Measurements from ENCODE around the gene STK33.
A peak's percentile ranks its signal among the peaks of the same experiment; 100 is the strongest.

The STK33 gene

GRCh38 chr11:8593455-8593854 is 573 bp downstream of the STK33 start:
- peak; percentile 42 for ATAC-seq (replicated peaks)
- Mint-ChIP-seq H3K27ac (no peak overlapping the region), H3K36me3 (ENCODE audit: insufficient read depth) (no peaks in the 10 kb centered on the region), H3K9me3 (no peaks in the 10 kb centered on the region), H3K27me3 (peaks cover 57% of the 10 kb centered on the region in 2 donors), H3K4me1 (ENCODE audit: low read depth in 2 of 2) (peaks cover 0 to 3% of the 10 kb centered on the region in 2 donors), H3K4me3 (peak overlapping the region; percentile 62)
- DNase-seq: no peak

DNA sequence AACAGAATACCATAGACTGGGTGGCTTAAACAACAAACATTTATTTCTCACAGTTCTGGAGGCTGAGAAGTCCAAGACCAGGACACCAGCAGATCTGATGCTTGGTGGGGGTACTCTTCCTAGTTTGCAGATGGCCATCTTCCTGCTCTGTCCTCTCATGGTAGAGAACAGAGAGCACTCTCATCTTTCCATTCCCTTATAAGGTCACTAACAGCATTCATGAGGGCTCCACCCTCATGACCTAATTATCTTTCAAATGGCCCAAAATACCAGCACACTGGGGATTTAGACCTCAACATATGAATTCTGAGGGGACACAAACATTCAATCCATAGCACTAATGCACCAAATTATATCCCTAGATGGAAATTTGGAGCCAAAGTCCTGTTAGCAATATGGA is 6.1 kb downstream of the STK33 start:
- ATAC-seq (replicated peaks) (no peak), DNase-seq (no peak)
- Mint-ChIP-seq H3K4me1 (ENCODE audit: low read depth in 2 of 2) (peaks cover 0 to 2% of the 10 kb centered on the region in 2 donors), H3K27me3 (peaks cover 40 to 43% of the 10 kb centered on the region in 2 donors), H3K36me3 (ENCODE audit: insufficient read depth) (no peaks in the 10 kb centered on the region), H3K27ac (no peak overlapping the region), H3K9me3 (no peaks in the 10 kb centered on the region), H3K4me3 (no peak overlapping the region)

DNA sequence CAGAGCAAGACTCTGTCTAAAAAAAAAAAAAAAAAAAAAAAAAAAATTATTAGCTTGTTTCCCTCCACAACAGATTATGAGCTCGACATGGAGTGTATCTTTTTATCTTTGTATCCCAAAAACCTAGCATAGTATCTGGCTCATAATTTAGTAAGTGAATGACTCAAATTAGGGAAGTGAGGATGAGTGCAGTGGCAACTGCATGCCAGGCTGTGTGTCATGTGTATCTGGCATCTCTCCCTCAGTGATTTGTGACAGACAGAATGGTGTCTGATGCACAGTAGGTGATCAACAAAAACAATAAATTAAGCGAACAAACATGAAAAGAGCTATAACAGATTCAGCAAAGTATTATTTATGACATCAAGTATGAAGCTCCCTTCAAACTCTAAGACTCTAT is 7.2 kb downstream of the STK33 start:
- Mint-ChIP-seq H3K27me3 (peaks cover 34 to 39% of the 10 kb centered on the region in 2 donors), H3K4me1 (ENCODE audit: low read depth in 2 of 2) (no peaks in the 10 kb centered on the region)
- no peak for ATAC-seq (replicated peaks)

GRCh38 chr11:8586184-8586583 is 7.8 kb downstream of the STK33 start:
- H3K4me3 Mint-ChIP-seq: no peak overlapping the region
- H3K36me3 Mint-ChIP-seq (ENCODE audit: insufficient read depth): no peaks in the 10 kb centered on the region
- ATAC-seq (replicated peaks): no peak
- no peaks in the 10 kb centered on the region for H3K9me3 Mint-ChIP-seq
- H3K4me1 Mint-ChIP-seq (ENCODE audit: low read depth in 2 of 2): no peaks in the 10 kb centered on the region
- no peak overlapping the region for H3K27ac Mint-ChIP-seq
- peaks cover 31 to 35% of the 10 kb centered on the region in 2 donors for H3K27me3 Mint-ChIP-seq
- DNase-seq: no peak

More for the DNA sequence above, 7.2 kb downstream of the STK33 start:
- DNase-seq: no peak
- no peak overlapping the region for H3K4me3 Mint-ChIP-seq
- no peaks in the 10 kb centered on the region for H3K9me3 Mint-ChIP-seq
- no peaks in the 10 kb centered on the region for H3K36me3 Mint-ChIP-seq (ENCODE audit: insufficient read depth)
- H3K27ac Mint-ChIP-seq: no peak overlapping the region

GRCh38 chr11:8584511-8584910 is 9.5 kb downstream of the STK33 start:
- peaks cover 0 to 4% of the 10 kb centered on the region in 2 donors for H3K9me3 Mint-ChIP-seq
- no peaks in the 10 kb centered on the region for H3K36me3 Mint-ChIP-seq (ENCODE audit: insufficient read depth)
- DNase-seq (no peak), ATAC-seq (replicated peaks) (no peak)
- H3K4me1 Mint-ChIP-seq (ENCODE audit: low read depth in 2 of 2): no peaks in the 10 kb centered on the region
- no peak overlapping the region for H3K4me3 Mint-ChIP-seq
- H3K27ac Mint-ChIP-seq: no peak overlapping the region
- H3K27me3 Mint-ChIP-seq: peaks cover 41 to 50% of the 10 kb centered on the region in 2 donors

DNA sequence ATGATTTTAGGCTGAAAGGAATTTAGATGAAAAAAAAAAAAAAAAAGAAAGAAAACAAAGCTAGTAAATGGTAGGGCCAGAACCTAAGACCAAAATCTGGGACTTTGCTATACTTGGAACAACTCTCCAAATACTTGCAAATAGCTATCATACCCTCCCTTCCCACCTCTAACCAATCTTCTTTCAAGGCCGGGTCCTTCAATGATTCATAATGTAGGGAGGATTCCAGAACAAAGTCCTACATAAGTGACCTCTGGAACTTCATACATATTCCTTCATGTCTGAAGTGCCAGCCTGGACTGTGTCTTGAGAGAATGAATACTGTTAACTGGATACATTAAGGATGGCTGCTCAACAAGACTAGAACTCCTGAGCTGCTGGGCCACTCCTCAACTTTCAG is 9.9 kb downstream of the STK33 start:
- H3K27ac Mint-ChIP-seq: no peak overlapping the region
- H3K36me3 Mint-ChIP-seq (ENCODE audit: insufficient read depth): no peaks in the 10 kb centered on the region
- H3K9me3 Mint-ChIP-seq: peaks cover 0 to 5% of the 10 kb centered on the region in 2 donors
- no peaks in the 10 kb centered on the region for H3K4me1 Mint-ChIP-seq (ENCODE audit: low read depth in 2 of 2)
- ATAC-seq (replicated peaks) (no peak), DNase-seq (no peak)
- peaks cover 42 to 48% of the 10 kb centered on the region in 2 donors for H3K27me3 Mint-ChIP-seq
- no peak overlapping the region for H3K4me3 Mint-ChIP-seq

GRCh38 chr11:8581300-8581699 is 12.7 kb downstream of the STK33 start:
- Mint-ChIP-seq H3K27ac (no peak overlapping the region), H3K4me1 (ENCODE audit: low read depth in 2 of 2) (no peaks in the 10 kb centered on the region), H3K4me3 (no peak overlapping the region), H3K27me3 (peaks cover 23 to 33% of the 10 kb centered on the region in 2 donors), H3K9me3 (peaks cover 0 to 6% of the 10 kb centered on the region in 2 donors), H3K36me3 (ENCODE audit: insufficient read depth) (no peaks in the 10 kb centered on the region)
- no peak for DNase-seq
- ATAC-seq (replicated peaks): no peak

DNA sequence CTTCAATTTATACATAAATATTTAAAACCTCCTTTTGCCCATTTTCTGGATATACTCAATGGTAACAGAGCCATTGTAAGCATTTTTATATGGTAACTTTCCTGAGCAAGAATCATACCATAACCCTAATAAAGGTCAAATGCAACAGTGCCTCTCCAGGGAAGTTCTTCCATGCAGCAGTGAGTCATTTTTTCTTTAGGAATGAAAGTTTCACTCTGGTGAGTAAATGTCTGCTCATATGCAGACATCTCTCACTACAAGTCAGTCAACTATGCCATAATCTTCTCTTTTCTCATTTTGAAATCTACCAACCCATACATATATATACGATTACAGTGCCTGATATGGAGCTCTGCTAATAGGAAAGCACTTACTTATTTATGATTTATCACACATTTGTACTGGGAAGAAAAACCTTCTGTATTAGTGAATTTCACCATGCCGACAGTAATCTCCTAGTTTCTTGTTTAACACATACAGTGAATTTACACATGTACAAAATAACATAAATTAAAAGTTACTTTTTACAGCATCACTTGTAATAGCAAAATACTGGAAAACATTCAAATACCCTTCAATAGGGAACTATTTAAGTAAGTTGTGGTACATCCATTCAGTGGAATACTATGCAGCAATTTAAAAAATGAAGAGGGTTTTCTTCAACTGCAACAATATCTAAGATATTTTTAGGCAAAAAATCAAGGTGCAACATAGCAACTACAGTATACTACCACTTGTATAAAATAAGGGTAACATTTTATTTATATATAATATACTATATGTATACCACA is 16.0 kb downstream of the STK33 start:
- DNase-seq: no peak
- Mint-ChIP-seq H3K4me3 (no peak overlapping the region), H3K36me3 (ENCODE audit: insufficient read depth) (no peaks in the 10 kb centered on the region), H3K4me1 (ENCODE audit: low read depth in 2 of 2) (no peaks in the 10 kb centered on the region), H3K27me3 (peaks cover 17 to 23% of the 10 kb centered on the region in 2 donors), H3K27ac (no peak overlapping the region), H3K9me3 (peaks cover 0 to 6% of the 10 kb centered on the region in 2 donors)
- no peak for ATAC-seq (replicated peaks)

DNA sequence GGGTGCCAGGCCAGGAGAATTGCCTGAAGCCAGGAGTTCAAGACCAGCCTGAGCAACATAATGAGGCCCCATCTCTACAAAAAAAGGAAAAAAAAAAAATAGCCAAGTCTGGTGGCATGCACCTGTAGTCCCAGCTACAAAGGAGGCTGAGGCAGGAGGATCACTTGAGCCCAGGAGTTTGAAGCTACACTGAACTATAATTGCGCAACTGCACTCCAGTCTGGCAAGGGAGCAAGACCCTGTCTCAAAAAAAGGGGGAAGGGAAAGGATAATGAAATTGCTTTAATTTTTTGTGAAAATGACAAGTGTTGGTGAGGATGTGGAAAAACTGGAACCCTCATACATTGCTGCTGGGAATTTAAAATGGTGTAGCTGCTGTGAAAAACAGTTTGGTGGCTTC is 19.2 kb downstream of the STK33 start:
- no peak overlapping the region for H3K27ac Mint-ChIP-seq
- H3K36me3 Mint-ChIP-seq (ENCODE audit: insufficient read depth): peaks cover 18% of the 10 kb centered on the region
- H3K27me3 Mint-ChIP-seq: peaks cover 10 to 16% of the 10 kb centered on the region in 2 donors
- H3K4me1 Mint-ChIP-seq (ENCODE audit: low read depth in 2 of 2): no peaks in the 10 kb centered on the region
- ATAC-seq (replicated peaks) (no peak), DNase-seq (no peak)
- peaks cover 0 to 5% of the 10 kb centered on the region in 2 donors for H3K9me3 Mint-ChIP-seq
- no peak overlapping the region for H3K4me3 Mint-ChIP-seq

DNA sequence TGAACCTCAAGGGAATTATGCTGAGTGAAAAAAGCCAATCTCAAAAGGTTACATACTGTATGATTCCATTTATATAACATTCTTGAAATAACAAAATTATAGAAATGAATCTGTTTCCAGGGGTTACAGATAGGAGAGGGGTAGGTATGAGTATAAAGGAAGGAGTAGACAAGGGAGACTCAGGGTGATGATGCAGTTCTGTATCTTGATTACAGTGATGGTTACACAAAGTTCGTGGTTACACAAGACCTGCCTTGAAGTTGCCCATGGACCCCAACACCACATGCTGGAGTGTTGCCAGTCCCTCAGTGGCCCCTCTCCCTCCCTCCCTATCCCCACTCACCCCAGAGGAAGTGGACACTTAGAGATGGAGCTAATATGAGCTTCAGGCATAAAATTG is 20.3 kb downstream of the STK33 start:
- Mint-ChIP-seq H3K4me3 (no peak overlapping the region), H3K27me3 (peaks cover 14 to 21% of the 10 kb centered on the region in 2 donors), H3K36me3 (ENCODE audit: insufficient read depth) (peaks cover 18% of the 10 kb centered on the region), H3K27ac (no peak overlapping the region), H3K9me3 (peaks cover 0 to 2% of the 10 kb centered on the region in 2 donors), H3K4me1 (ENCODE audit: low read depth in 2 of 2) (no peaks in the 10 kb centered on the region)
- DNase-seq: no peak
- no peak for ATAC-seq (replicated peaks)

DNA sequence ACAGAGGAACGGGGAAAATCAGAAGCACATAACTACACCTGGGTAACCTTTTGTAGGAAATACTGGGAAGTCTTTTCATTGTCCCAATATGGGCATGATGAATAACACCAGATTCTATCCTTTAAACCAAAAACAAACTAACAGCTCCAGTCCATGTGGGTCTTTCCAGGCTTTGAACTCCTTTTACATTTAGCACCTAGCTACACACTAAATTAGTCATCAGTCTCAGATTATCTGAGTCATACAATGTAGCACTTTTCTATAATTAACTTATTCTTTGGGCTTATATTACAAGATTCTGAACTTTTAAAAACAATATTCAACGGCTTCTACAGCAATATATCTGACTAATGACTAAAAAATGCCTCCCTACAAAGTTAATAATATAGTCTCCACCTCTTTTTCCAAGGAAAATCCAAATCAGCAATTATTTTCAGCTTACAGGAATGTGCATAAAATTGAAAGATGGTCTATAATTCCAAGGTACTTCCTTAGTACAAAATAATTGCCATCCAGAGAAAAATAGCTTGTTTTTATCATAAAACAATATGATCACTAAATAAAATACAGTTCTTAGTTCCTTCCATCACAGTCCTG is 26.3 kb downstream of the STK33 start:
- peaks cover 18% of the 10 kb centered on the region for H3K36me3 Mint-ChIP-seq (ENCODE audit: insufficient read depth)
- H3K9me3 Mint-ChIP-seq: no peaks in the 10 kb centered on the region
- no peak overlapping the region for H3K27ac Mint-ChIP-seq
- no peak overlapping the region for H3K4me3 Mint-ChIP-seq
- H3K4me1 Mint-ChIP-seq (ENCODE audit: low read depth in 2 of 2): no peaks in the 10 kb centered on the region
- DNase-seq (no peak), ATAC-seq (replicated peaks) (no peak)
- H3K27me3 Mint-ChIP-seq: peaks cover 32 to 52% of the 10 kb centered on the region in 2 donors

GRCh38 chr11:8566613-8567210 is 27.3 kb downstream of the STK33 start:
- H3K9me3 Mint-ChIP-seq: no peaks in the 10 kb centered on the region
- H3K4me1 Mint-ChIP-seq (ENCODE audit: low read depth in 2 of 2): no peaks in the 10 kb centered on the region
- peaks cover 13% of the 10 kb centered on the region for H3K36me3 Mint-ChIP-seq (ENCODE audit: insufficient read depth)
- H3K4me3 Mint-ChIP-seq: no peak overlapping the region
- H3K27me3 Mint-ChIP-seq: peaks cover 37 to 52% of the 10 kb centered on the region in 2 donors
- H3K27ac Mint-ChIP-seq: no peak overlapping the region
- ATAC-seq (replicated peaks): no peak
- DNase-seq: no peak

- Mint-ChIP-seq H3K9me3 (peaks cover 0 to 3% of the 10 kb centered on the region in 2 donors), H3K27me3 (peaks cover 34 to 50% of the 10 kb centered on the region in 2 donors)
- no peak for ATAC-seq (replicated peaks)
These were observed 29.5 kb downstream of the STK33 start for GRCh38 chr11:8564526-8564925.

DNA sequence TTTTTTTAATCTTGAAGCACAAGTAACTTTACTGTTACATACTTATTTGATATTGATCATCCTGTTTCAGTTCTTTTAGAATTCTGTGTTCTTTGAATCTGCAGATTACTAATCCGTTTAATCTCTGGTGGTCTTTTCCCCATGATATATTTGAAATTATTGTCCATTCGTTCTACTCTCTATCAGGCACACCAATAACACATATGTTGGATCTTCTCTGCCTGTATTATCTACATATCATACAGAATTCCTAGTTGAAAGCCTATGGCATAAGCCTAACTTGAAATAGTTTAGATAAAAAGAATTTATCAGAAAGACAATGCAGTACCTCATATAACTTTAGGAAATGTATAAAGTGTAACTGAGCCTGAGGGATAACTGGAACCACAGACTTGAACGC is 32.6 kb downstream of the STK33 start:
- ATAC-seq (replicated peaks) (no peak), DNase-seq (no peak)
- Mint-ChIP-seq H3K4me1 (ENCODE audit: low read depth in 2 of 2) (no peaks in the 10 kb centered on the region), H3K9me3 (peaks cover 0 to 3% of the 10 kb centered on the region in 2 donors), H3K4me3 (no peak overlapping the region), H3K27ac (no peak overlapping the region), H3K36me3 (ENCODE audit: insufficient read depth) (no peaks in the 10 kb centered on the region), H3K27me3 (peaks cover 21 to 41% of the 10 kb centered on the region in 2 donors)

More at GRCh38 chr11:8564526-8564925, 29.5 kb downstream of the STK33 start:
- Mint-ChIP-seq H3K27ac (no peak overlapping the region), H3K4me1 (ENCODE audit: low read depth in 2 of 2) (no peaks in the 10 kb centered on the region), H3K36me3 (ENCODE audit: insufficient read depth) (no peaks in the 10 kb centered on the region), H3K4me3 (no peak overlapping the region)
- DNase-seq: no peak
